Smooth muscle cell (in vitro differentiated cells): Measurements from ENCODE around the gene OSTC. TPM values are rescaled to one million over a fixed set of nuclear protein-coding genes. Genes with fewer than 3 reads are reported as not detected.

ENCODE experiments used
- DNase-seq: peaks from one replicate; lab custom pipeline; 2025; ENCODE audit not compliant: unreplicated experiment; lab: John Stamatoyannopoulos, UW
- H2AFZ ChIP-seq: fragments of 200-600 bp; sonication (generic); 2 replicates; pipeline ENCODE4 v1.6.0; 2016; ENCODE audit warnings: antibody characterized with exemption, low read depth, mild to moderate bottlenecking
- H3F3A ChIP-seq: fragments of 200-600 bp; sonication (generic); 2 replicates; pipeline ENCODE4 v1.6.0; 2017; ENCODE audit warnings: antibody characterized with exemption, low read depth
- H3K27ac ChIP-seq: fragments of 200-600 bp; sonication (generic); 2 replicates; pipeline ENCODE4 v1.5.1; 2016; ENCODE audit warnings: low read depth, mild to moderate bottlenecking
- H3K27me3 ChIP-seq: fragments of 200-600 bp; sonication (generic); 2 replicates; pipeline ENCODE4 v1.6.1; 2016; ENCODE audit warnings: low read depth, mild to moderate bottlenecking
- H3K36me3 ChIP-seq: fragments of 200-600 bp; sonication (generic); 2 replicates; pipeline ENCODE4 v1.5.1; 2016; ENCODE audit warnings: low read depth
- H3K4me1 ChIP-seq: fragments of 200-600 bp; sonication (generic); 2 replicates; pipeline ENCODE4 v1.5.1; 2016; ENCODE audit warnings: low read depth
- H3K4me2 ChIP-seq: fragments of 200-600 bp; sonication (generic); 2 replicates; pipeline ENCODE4 v1.6.0; 2016; ENCODE audit warnings: mild to moderate bottlenecking
- H3K4me3 ChIP-seq: fragments of 200-600 bp; sonication (generic); 2 replicates; pipeline ENCODE4 v1.5.1; 2016; ENCODE audit warnings: mild to moderate bottlenecking
- H3K79me2 ChIP-seq: fragments of 200-600 bp; sonication (generic); 2 replicates; pipeline ENCODE4 v1.6.0; 2016; ENCODE audit warnings: low read depth, mild to moderate bottlenecking
- H3K9ac ChIP-seq: fragments of 200-600 bp; sonication (generic); 2 replicates; pipeline ENCODE4 v1.6.0; 2016; ENCODE audit warnings: low read depth
- H3K9me3 ChIP-seq: fragments of 200-600 bp; sonication (generic); replicated peaks from 2 replicates; pipeline ENCODE4 v1.5.1; 2016; ENCODE audit warnings: low read depth
- H4K20me1 ChIP-seq: fragments of 200-600 bp; sonication (generic); 2 replicates; pipeline ENCODE4 v1.6.0; 2016; ENCODE audit warnings: low read depth
- CTCF ChIP-seq: fragments of 200-600 bp; sonication (generic); IDR thresholded peaks from 2 replicates; pipeline ENCODE4 v1.5.1; 2017; ENCODE audit warnings: borderline replicate concordance, mild to moderate bottlenecking, antibody characterized with exemption; ENCODE audit not compliant: insufficient read depth, poor library complexity, severe bottlenecking
- WGBS: methylation state at CpG from one replicate; pipeline ENCODE4 v1.1.7; 2016; ENCODE audit warnings: low lambda C conversion rate; 5-methylcytosine and 5-hydroxymethylcytosine counted together
- polyA plus RNA-seq: library from polyadenylated mRNA; unstranded; fragments of >200 nt; fragmentation: Nextera tagmentation; extraction: Ambion mirVana; gene quantifications from 2 replicates; pipeline ENCODE4 v1.2.1, GENCODE V29; 2016
- total RNA-seq: library from RNA; depleted of rRNA; stranded (reverse); fragments of >200 nt; gene quantifications from 2 replicates; pipeline ENCODE4 v1.2.3, GENCODE V29; 2014

Gene OSTC
- total and polyA plus RNA-seq, 2 experiments from 2014 or later: 754 to 765 TPM

DNA sequence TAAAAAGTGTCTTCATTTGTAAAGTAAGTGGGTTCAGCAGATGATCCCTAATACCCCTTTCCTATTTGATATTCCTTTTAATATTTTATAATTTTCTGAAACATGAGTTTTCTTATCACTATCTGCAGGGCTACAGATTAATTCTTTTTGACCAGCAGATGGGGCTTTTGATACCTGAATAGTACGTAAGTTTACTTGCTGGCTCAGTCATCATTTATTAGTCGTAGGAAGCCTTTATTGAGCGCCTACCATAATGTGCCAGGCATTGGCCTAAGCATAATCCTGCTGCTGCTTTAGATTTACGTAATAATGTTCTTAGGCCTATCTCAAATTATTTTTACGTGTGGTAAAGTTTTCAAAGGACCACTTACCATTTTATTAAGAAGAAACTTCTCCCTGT is 33.1 kb downstream of the OSTC start:
- no peaks in the 10 kb centered on the region for H3K27me3 ChIP-seq
- no peaks in the 10 kb centered on the region for H3K79me2 ChIP-seq
- H3F3A ChIP-seq: no peaks in the 10 kb centered on the region
- H3K4me1 ChIP-seq: no peaks in the 10 kb centered on the region
- no peaks in the 10 kb centered on the region for H4K20me1 ChIP-seq
- no peak overlapping the region for H2AFZ ChIP-seq
- H3K4me3 ChIP-seq: no peak overlapping the region
- H3K9me3 ChIP-seq: no peaks in the 10 kb centered on the region
- no peaks in the 10 kb centered on the region for H3K36me3 ChIP-seq
- peak; percentile 35 for TF ChIP-seq CTCF
- DNase-seq: no peak
- WGBS: 47% methylated on average over 5 of the region's 5 CpGs
- H3K9ac ChIP-seq: no peak overlapping the region
- H3K27ac ChIP-seq: no peak overlapping the region
- no peak overlapping the region for H3K4me2 ChIP-seq

- H3F3A ChIP-seq: no peaks in the 10 kb centered on the region
- no peak overlapping the region for H3K4me3 ChIP-seq
- H2AFZ ChIP-seq: no peak overlapping the region
- H3K4me1 ChIP-seq: no peaks in the 10 kb centered on the region
- H3K9ac ChIP-seq: no peak overlapping the region
- no peak overlapping the region for H3K27ac ChIP-seq
- H3K4me2 ChIP-seq: peak overlapping the region; percentile 14
- H3K79me2 ChIP-seq: no peaks in the 10 kb centered on the region
- no peak for DNase-seq
- no peaks in the 10 kb centered on the region for H3K9me3 ChIP-seq
- no peaks in the 10 kb centered on the region for H4K20me1 ChIP-seq
- H3K36me3 ChIP-seq: no peaks in the 10 kb centered on the region
- no peaks in the 10 kb centered on the region for H3K27me3 ChIP-seq
- no peak for TF ChIP-seq CTCF
- 84% methylated on average over 4 of the region's 4 CpGs for WGBS
These were observed 34.8 kb downstream of the OSTC start for GRCh38 chr4:108685036-108685686.

- Histone ChIP-seq H3K27ac (no peak overlapping the region), H3K27me3 (no peaks in the 10 kb centered on the region), H3K4me3 (no peak overlapping the region), H3K79me2 (no peaks in the 10 kb centered on the region), H3K9me3 (no peaks in the 10 kb centered on the region), H3K4me1 (no peaks in the 10 kb centered on the region), H3K4me2 (no peak overlapping the region), H2AFZ (no peak overlapping the region), H3F3A (no peaks in the 10 kb centered on the region), H3K36me3 (no peaks in the 10 kb centered on the region), H3K9ac (no peak overlapping the region), H4K20me1 (no peaks in the 10 kb centered on the region)
- no peak for TF ChIP-seq CTCF
- no peak for DNase-seq
- WGBS: 97% methylated on average over 1 of the region's 1 CpG
These were observed 40.3 kb downstream of the OSTC start for GRCh38 chr4:108690738-108691137.

DNA sequence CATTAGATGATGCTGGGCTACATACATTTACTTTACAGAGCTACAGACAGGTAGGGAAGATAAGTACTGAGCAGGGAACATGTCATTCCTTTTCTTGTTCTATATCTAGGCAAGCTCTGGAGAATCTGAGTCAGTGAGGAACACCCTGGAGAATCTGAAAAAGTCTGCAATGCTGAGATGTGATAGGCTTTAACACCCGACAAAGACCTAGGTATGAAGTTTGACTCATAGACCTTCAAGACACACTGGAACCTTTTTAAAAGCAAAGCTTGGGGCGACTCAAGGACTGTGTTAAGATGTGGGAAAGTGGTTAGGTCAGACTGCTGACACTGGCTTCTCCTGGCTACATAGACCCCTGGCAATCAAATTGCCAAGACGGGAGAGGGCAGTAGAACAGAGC is 42.8 kb downstream of the OSTC start:
- Histone ChIP-seq H4K20me1 (no peaks in the 10 kb centered on the region), H3K9me3 (no peaks in the 10 kb centered on the region), H3K27ac (no peak overlapping the region), H2AFZ (no peak overlapping the region), H3K36me3 (no peaks in the 10 kb centered on the region), H3F3A (no peaks in the 10 kb centered on the region), H3K27me3 (no peaks in the 10 kb centered on the region), H3K9ac (no peak overlapping the region), H3K4me2 (no peak overlapping the region), H3K79me2 (no peaks in the 10 kb centered on the region), H3K4me1 (no peaks in the 10 kb centered on the region), H3K4me3 (no peak overlapping the region)
- DNase-seq: no peak
- WGBS: 65% methylated on average over 3 of the region's 3 CpGs
- TF ChIP-seq CTCF: no peak
